ENCODE measurements around the gene WDTC1. TPM values are rescaled to one million over a fixed set of nuclear protein-coding genes. Genes with fewer than 3 reads are reported as not detected.

The WDTC1 gene
- total and polyA plus RNA-seq, 2 of the 13 experiments (the other 11 are each of a cell fraction or from before 2014, with no cell fraction given): 5.5 TPM

DNA sequence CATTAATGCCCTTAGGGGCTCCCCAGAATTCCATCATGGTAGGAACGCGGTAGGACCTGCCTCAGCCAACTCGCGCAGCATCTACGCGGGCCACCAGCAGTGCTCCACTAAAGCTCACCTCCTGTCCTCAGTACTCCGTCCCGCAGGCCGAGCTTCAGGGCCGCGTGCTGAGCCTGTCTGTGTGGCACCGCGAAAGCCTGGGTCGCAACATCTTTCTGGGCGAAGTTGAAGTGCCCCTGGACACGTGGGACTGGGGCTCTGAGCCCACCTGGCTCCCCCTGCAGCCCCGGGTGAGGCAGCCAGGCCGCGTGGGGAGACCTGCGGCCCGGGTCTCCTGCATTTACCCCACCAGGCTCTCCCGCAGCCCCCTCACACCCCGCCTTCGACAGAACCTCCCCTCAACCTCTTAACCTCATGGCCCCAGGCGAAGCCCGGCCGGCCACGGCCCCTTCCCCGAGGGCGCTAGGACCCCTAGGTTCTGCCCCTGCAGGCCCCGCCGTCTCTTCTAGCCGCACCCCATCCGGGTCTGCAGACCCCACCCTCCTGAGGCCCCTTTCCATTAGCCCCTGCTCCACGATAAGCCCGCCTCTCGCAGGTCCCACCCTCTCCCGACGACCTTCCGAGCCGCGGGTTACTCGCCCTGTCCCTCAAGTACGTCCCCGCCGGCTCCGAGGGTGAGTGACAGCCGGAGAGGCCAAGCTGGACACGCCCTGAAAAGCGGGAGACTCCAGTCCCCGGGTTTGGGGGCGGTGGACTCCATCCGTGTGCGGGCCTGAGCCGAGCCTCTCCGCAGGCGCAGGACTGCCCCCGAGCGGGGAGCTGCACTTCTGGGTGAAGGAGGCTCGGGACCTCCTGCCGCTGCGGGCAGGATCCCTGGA lies 116.5 kb downstream of the WDTC1 start (continued):
- TF ChIP-seq HMGXB4 (CRISPR knock-in tag; IDR thresholded peaks at IDR 0.05; ENCODE audit: borderline replicate concordance in 1 of 2, low read depth in 1 of 2) (0 out of 4 replicates have a peak, but pooled peaks of 1 of the 2 experiments have one; percentile 36), GMEB1 (CRISPR knock-in tag; IDR thresholded peaks at IDR 0.05; ENCODE audit: borderline replicate concordance) (peak; percentile 49; the same call in 1 of the 2 replicates), HNRNPLL (IDR thresholded peaks at IDR 0.05; ENCODE audit: low read depth, low read length, poor library complexity, severe bottlenecking) (peak; percentile 61), CREB1 (IDR thresholded peaks at IDR 0.05) (no peak), CREB1 (CRISPR knock-in tag; IDR thresholded peaks at IDR 0.05) (no peak), HHEX (CRISPR knock-in tag; IDR thresholded peaks at IDR 0.05) (no peak), POLR2A (IDR thresholded peaks at IDR 0.05; ENCODE audit: insufficient read depth in 1 of 2, low read depth in 2 of 2, low read length in 2 of 2) (0 out of 4 replicates have a peak, but pooled peaks of 1 of the 2 experiments have one; percentile 13), SMAD3 (CRISPR knock-in tag; IDR thresholded peaks at IDR 0.05) (no peak), ATAD3A (CRISPR knock-in tag; IDR thresholded peaks at IDR 0.05) (no peak), ZNF839 (CRISPR knock-in tag; IDR thresholded peaks at IDR 0.05; ENCODE audit: borderline replicate concordance) (0 out of 2 replicates have a peak, but pooled peaks have one; percentile 29), RXRB (CRISPR knock-in tag; IDR thresholded peaks at IDR 0.05; ENCODE audit: borderline replicate concordance) (no peak), ZFP1 (CRISPR knock-in tag; IDR thresholded peaks at IDR 0.05) (no peak), ZSCAN29 (CRISPR knock-in tag; conservative IDR thresholded peaks at IDR 0.05) (no peak), HNRNPK (IDR thresholded peaks at IDR 0.05; ENCODE audit: low read depth, low read length, poor library complexity, severe bottlenecking) (peak; percentile 22), ZBTB1 (CRISPR knock-in tag; IDR thresholded peaks at IDR 0.05; ENCODE audit: borderline replicate concordance) (no peak), FOSL1 (CRISPR knock-in tag; IDR thresholded peaks at IDR 0.05; ENCODE audit: borderline replicate concordance) (no peak), ZSCAN20 (CRISPR knock-in tag; IDR thresholded peaks at IDR 0.05; ENCODE audit: borderline replicate concordance) (no peak), ZNF44 (CRISPR knock-in tag; IDR thresholded peaks at IDR 0.05) (no peak)
- TF ChIP-seq, protein P1, sequence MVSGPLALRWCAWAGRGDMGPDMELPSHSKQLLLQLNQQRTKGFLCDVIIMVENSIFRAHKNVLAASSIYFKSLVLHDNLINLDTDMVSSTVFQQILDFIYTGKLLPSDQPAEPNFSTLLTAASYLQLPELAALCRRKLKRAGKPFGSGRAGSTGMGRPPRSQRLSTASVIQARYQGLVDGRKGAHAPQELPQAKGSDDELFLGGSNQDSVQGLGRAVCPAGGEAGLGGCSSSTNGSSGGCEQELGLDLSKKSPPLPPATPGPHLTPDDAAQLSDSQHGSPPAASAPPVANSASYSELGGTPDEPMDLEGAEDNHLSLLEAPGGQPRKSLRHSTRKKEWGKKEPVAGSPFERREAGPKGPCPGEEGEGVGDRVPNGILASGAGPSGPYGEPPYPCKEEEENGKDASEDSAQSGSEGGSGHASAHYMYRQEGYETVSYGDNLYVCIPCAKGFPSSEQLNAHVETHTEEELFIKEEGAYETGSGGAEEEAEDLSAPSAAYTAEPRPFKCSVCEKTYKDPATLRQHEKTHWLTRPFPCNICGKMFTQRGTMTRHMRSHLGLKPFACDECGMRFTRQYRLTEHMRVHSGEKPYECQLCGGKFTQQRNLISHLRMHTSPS (CRISPR knock-in tag; IDR thresholded peaks at IDR 0.05; ENCODE audit: low read depth): no peak
- TF ChIP-seq, protein P2, sequence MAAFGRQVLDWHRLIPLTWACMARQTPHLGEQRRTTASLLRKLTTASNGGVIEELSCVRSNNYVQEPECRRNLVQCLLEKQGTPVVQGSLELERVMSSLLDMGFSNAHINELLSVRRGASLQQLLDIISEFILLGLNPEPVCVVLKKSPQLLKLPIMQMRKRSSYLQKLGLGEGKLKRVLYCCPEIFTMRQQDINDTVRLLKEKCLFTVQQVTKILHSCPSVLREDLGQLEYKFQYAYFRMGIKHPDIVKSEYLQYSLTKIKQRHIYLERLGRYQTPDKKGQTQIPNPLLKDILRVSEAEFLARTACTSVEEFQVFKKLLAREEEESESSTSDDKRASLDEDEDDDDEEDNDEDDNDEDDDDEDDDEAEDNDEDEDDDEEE (CRISPR knock-in tag; IDR thresholded peaks at IDR 0.05): no peak
